Retinal pigment epithelial cell (primary cell): Measurements from ENCODE around the gene FOSL1.

Experiments used
- DNase-seq: peaks from one replicate; pipeline ENCODE4 v3.0.0-alpha.2; 2010; ENCODE audit warnings: low read depth
- H3K4me3 ChIP-seq: 2 replicates; pipeline ENCODE4 v1.5.1; 2011; ENCODE audit warnings: mild to moderate bottlenecking, low read length, control low read depth, moderate library complexity
- TF ChIP-seq, protein P1 (sequence below): conservative IDR thresholded peaks from 2 replicates; pipeline ENCODE4 v1.5.1; 2011; ENCODE audit warnings: low read depth, low read length, control low read depth, inconsistent platforms

FOSL1 gene

GRCh38 chr11:65844231-65844872 is 55.8 kb downstream of the FOSL1 start:
- DNase-seq: no peak
- TF ChIP-seq, protein P1, sequence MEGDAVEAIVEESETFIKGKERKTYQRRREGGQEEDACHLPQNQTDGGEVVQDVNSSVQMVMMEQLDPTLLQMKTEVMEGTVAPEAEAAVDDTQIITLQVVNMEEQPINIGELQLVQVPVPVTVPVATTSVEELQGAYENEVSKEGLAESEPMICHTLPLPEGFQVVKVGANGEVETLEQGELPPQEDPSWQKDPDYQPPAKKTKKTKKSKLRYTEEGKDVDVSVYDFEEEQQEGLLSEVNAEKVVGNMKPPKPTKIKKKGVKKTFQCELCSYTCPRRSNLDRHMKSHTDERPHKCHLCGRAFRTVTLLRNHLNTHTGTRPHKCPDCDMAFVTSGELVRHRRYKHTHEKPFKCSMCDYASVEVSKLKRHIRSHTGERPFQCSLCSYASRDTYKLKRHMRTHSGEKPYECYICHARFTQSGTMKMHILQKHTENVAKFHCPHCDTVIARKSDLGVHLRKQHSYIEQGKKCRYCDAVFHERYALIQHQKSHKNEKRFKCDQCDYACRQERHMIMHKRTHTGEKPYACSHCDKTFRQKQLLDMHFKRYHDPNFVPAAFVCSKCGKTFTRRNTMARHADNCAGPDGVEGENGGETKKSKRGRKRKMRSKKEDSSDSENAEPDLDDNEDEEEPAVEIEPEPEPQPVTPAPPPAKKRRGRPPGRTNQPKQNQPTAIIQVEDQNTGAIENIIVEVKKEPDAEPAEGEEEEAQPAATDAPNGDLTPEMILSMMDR: no peak
- no peak overlapping the region for H3K4me3 ChIP-seq

- TF ChIP-seq, protein P1: no peak
- no peak overlapping the region for H3K4me3 ChIP-seq
- no peak for DNase-seq
These were observed 56.4 kb downstream of the FOSL1 start for GRCh38 chr11:65843811-65844210.

DNA sequence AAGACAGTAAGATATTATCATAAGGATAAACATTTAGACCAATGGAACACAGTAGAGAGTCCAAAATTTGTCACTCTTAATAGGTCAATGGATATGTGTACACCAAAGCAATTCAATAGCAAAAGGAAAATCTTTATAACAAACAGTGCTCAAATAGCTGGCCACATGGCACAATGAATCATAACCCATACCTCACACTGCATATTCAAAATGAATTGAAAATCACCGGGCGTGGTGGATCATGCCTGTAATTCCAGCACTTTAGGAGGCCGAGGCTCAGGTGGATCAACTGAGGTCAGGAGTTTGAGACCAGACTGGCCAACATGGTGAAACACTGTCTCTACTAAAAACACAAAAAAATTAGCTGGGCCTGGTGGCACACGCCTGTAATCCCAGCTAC is 58.0 kb downstream of the FOSL1 start:
- no peak overlapping the region for H3K4me3 ChIP-seq
- no peak for DNase-seq
- TF ChIP-seq, protein P1: no peak
